GM19193 (cell line): Measurements from ENCODE around the gene MORF4L2.

Experiments used
- POLR2A ChIP-seq: IDR thresholded peaks from 4 replicates; pipeline ENCODE4 v1.6.1; 2011; ENCODE audit not compliant: insufficient read depth, insufficient read length; ENCODE audit errors: extremely low read depth

Gene MORF4L2

DNA sequence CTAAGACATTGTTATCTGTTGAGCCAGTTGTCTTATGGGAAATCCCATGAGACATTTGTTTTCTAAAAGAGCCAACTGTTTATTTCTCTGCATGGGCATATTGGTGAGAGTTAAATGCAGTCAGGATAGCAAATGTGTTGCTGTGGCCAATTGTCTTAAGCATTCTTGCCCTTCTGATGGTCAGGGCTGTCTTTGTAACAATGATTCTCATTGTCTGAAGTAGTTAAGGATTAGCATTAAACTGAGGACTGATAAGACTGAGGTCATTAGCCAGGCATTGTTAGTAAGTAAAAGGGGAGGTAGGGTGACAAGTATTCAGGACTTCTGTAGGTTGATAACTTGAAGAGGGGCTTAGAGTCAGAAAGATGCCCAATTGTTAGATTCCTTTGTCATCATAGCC lies 11.2 kb upstream of the MORF4L2 start:
- TF ChIP-seq POLR2A: no peak

DNA sequence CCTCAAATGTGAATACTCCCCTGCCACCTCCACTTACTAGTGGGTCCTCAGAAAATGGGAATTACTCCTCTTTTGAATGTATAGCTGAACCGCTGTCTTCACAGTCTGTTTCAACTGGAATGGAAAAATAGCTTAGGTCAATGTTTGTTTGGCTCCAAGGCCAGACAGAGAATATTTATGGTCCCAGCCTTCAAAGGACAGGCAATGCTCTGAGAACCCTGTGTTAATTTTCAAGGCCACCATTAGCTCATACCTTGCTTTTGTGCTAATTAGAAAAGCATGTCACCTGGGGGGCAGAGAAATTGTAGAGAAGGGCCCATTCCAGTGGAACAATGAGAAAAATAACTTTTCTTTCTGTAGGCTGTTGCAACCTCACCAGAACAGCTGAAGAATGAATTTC lies 4.6 kb upstream of the MORF4L2 start:
- no peak for TF ChIP-seq POLR2A

DNA sequence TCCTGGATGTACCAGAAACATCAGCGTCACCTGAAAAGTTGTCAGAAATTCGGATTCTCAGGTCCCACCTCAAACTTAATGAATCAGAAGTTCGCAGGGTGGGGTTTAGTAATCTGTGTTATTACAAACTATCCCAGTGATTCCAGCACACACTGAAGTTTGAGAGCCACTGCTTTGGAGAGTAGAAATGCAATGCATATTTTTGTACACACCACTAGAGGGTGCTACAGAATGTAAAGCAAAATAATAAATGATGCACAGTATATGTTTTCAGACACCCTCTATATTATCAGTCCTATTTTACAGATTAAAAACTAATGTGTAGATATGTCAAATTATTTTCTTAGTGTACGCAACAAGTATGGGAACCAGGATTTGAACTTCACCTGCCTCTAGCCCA lies 2.4 kb upstream of the MORF4L2 start:
- TF ChIP-seq POLR2A: no peak

DNA sequence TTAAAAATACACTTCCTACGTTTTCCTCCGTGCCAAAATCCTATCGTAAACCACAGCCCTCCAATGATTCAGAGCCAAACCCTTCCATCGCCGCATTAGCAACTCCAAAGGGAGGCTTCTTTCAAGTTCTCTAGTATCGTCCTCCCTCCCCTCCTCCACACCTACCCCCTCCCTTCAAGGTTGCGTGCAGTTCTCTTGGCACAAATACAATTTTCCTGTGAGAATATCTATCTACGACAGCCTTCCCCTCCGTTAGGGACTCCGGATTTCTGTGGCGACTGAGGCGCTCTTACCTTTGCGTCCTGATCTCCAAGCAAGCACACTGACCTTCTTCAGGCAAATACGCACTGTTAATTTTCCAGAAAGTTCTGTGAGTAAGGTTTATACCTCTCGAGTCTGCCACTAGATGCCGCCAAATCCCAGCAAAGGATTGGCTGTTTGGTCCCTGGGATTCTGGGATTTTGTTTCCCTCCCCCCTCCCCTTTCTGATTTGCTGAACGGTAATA lies 1.2 kb upstream of the MORF4L2 start:
- TF ChIP-seq POLR2A: no peak

DNA sequence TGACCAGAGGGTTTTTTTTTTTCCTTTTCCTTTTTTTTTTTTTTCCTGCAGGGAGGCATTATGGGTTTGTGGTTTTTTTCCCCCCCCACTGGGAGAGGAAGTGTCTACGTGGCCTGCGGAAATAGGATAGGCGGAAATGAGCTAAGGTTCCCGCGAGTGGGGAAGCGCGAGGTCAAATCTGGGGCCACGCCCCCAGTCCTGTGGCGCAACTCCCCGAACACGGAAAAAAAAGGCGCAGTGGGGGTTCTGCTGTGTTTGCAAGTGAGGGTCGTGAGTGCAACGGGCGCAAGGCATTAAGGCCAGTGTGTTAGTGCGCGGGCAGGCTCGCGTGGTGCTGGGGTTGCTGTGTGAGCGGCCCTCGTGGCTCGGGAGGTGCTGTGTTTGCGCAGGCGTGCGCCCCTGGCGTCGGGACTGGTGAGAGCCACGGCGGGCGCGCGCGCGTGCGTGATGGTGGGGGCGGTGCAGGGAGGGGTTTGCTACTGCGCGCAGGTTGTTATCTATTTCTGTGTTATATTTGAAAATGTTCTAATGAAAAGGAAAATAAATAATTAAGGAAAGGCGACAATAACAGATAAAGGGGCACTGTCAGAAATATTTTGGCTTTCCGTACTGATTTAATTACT lies 685 bp upstream of the MORF4L2 start:
- TF ChIP-seq POLR2A: peak; percentile 69

DNA sequence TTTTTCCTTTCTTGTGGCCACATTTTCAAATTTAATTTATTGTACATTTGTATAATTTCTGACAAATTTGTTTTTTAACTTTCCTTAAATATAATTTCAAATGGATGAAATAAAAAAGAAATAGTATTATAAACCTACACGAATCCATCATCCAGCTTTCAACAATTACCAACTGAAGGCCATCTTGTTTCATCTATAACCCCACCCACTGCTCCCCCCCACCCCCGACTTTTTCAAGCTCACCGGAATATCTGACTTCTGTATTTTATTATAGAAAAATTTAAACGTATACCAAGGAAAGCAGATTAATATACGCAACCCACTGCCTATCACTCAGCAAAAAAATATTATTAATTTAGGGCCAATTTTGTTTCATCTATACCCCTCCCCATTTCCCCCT lies 1.1 kb downstream of the MORF4L2 start:
- TF ChIP-seq POLR2A: no peak

DNA sequence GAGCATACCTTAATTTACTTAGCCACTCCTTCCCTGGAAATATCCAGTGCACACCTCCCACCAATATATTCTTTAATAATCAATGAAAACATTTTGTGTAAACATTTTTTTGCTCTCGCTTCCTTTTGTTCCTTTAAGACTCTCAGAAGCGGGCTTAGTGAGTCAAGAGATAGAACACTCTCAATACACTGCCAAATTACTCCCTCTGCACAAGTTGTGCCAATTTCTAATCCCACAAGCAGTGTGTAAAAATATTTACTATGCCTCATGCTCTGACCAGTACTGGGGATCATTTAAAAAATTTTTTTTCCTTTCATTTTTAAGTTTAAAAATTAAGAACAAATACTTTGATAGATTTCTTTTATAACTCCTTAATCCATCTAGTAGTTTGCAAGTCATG lies 5.1 kb downstream of the MORF4L2 start:
- no peak for TF ChIP-seq POLR2A

DNA sequence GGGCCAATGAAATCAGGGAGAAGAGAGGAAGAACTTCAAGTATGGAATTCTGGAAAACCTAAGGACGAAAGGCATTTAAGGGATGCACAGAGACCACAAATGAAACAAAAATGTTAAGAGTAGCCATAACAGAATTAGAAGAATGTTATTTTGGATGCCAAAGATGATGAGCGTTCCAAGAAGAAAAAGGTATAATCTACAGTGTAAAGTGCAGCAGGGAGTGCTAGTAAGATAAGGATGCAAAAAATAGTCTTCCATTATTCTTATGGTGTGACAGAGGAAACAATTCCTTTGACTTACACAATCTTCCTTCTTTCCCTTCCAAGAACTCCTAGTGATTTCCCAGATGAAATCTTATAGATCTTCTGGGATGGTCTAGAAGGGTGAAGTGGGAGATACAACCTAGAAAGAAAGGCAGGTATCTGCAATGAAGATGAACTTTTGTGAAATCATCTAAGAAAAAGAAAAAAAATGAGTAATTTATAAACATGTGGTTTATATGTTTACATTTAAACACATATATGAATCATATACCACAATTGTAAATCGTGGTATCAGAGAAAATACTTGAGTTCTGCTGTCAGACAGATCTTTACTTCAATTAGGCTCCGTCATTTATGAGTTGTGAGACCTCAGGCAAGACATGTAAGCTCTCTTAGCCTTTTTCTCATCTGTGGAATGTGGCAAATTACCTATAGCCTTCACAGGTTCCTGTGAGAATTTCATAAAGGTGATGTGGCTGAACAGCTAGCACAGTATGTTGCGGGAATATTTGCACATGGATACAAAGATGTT lies 8.1 kb downstream of the MORF4L2 start:
- TF ChIP-seq POLR2A: no peak

DNA sequence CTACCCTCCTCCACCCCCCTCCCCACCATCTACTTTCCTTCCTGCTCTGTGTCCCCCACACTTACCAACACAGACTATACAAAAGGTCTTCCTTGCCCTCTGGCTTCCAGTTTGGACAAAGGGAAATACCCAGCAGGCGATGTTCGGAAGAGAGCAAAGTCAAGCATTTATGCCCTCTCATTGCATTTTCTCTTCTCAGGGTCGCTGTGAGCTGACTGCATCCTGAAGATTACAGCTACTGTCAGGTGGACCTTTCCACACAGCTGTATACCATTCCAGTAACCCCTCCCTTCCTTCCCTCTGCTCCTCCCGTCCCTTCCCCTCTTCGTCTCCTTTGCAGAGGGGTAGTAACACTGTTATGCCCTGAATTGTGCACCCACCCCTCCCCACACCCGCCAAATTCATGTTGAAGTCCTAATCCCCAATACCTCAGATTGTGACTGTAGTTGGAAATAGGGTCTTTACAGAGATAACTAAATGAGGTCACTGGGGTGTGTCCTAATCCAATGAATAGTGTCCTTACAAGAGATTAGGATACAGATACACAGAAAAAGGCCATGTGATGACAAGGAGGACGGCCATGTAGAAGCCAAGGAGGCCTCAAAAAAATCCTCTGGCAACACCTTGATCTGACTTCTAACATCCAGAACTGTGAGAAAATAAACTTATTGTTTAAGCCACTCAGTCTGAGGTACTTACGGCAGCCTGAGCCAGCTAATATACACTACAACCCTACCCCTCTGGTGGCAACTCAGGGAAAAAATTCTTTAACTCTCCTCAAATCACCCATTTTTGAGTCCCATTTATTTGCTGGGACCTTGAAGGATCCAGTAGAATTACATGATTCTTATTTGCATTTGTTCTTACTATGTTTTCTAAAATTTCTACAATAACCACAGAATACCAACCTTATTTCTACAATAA lies 11.7 kb downstream of the MORF4L2 start:
- no peak for TF ChIP-seq POLR2A

DNA sequence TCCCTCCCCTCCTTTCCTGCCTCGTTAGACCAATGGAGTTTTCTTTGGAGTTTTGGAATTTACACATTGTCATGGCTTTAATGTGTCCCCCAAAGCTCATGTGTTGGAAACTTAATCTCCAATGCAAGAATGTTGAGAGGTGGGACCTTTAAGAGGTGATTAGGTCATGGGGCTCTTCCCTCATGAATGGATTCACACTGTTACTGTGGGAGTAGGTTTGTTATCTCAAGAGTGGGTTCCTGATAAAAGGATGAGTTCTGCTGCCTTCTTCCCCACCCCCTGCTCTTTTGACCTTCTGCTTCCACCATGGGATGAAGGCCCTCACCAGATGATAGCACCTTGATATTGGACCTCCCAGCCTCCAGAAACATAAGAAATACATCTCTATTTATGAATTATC lies 16.8 kb downstream of the MORF4L2 start:
- no peak for TF ChIP-seq POLR2A

DNA sequence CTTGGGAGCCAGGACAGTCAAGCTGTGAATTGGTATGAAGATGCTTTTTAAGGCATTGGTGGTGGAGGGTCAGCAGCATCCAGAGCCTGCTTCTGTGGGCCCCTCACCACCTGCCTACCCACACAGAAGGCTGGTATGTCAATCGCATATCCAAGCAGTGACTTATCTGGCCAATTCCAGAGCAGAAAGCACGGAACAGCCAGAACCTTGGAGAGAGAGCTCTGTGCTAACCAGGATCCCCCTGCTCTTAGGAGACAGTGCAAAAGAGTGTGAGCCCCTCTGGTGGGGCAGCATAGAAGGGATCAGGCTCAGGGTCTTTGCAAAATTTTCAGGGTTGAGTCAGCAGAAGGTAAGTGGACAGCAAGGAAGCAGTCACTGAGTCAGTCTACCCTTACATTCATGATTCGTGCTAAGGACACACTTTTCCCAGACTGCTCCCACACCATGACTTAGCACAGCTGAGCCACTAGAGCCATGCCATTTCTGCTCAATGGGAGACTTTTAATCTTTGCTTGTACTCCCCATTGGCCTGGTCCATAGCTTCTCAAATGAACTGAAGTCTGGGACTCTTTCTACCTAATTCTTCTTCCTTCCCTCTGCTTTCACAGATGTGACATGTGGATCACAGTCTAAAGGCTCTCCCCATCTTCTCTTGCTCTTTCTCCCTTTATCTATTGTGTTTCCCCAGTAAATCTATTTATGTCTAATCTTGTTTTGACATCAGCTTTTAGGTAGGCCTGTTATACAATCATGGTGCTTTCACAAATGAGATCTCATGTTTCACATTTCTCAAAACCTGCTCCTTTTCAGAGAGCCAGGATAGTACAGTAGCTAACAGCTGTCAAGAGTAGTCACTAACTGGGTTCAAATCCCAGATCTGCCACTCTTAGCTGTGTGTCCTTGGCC lies 20.0 kb downstream of the MORF4L2 start:
- no peak for TF ChIP-seq POLR2A

DNA sequence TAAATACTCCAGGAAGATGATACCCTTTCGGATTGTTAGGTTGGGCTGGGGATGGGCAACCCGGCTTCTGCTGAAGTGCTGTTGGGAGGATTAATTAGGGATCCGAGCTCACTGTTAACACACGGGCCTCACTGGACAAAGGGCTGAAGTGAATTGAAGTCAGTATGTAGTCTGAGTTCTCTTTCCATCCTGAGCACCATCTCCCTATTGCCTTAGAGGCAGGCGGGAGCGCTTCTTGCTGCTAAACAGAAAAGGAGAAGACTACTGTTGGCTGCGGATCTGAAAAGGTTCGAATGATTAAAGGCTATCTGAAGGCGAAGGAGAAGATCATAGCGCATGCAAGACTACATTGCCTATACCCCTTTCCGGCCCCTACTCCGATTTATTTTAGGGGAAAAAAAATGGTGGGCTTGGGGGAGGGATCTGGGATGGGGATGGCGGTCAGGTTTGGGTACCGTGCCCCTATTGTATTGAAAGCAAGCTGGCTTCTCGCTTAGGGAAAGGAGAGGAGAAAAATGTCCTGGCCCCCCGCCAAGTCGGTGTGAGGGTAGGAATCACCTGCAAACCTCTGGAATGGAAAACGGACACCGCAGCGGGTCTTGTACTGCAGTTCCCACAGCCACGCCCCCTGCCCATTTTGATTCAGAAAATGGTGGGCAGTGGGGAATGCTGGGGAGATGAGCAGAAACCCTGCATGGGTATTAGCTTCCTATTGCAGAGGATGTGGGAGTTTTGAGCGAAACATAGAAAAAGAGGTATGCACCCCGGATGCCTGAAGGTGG lies 22.3 kb downstream of the MORF4L2 start:
- no peak for TF ChIP-seq POLR2A

DNA sequence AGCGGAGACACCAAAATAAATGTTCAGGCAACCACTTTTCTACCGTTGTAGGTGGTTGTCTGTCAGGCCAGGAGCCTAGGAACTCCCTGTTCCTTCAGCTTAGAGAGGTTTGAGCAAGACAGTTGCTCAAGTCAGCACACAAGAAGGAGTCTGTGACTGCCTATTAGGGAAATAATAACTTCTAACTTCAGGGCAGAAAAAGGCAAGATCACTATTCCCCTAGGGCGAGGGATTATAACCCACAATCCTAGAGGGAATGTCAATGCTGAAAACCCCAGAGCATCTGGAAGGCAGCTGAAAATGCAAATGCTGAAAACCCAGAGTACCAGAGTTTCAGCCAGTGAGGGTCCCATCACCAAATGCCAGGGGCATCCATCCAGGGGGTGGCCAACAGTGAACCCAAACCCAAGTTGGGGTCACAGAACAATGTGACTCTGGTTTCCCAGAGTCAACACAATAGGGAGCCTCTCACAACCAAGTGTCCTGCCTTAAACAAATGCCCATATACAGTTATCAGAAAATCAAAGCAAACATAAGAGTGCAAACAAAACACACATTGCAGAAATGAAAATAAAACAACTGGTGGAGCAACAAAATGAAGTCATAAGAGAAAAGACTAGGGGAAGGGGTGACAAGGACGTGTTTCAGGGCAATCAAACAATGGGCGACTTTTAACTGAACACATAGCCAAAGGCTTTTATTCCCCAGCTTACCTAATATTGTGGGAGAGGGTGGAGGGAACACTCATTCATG lies 27.6 kb downstream of the MORF4L2 start:
- TF ChIP-seq POLR2A: no peak
